Sigmoid colon (tissue), 7 donors: ENCODE results near the gene TENM3. TPM values are rescaled to one million over a fixed set of nuclear protein-coding genes. Genes with fewer than 3 reads are reported as not detected.

Source experiments
- DNase-seq: peaks from one replicate; pipeline ENCODE4 v3.0.0-alpha.2; 2019
- H3K27ac ChIP-seq, 4 donors: fragments of 200-600 bp; sonication (generic); one replicate each; pipeline ENCODE4 v1.5.1; 2016 to 2019; ENCODE audit warnings: mild to moderate bottlenecking in 1 of 4
- H3K27me3 ChIP-seq, 3 donors: fragments of 200-600 bp; sonication (generic); one replicate each; pipeline ENCODE4 v1.5.1; 2019; ENCODE audit warnings: mild to moderate bottlenecking in 1 of 3
- H3K36me3 ChIP-seq, 4 donors: fragments of 200-600 bp; sonication (generic); one replicate each; pipeline ENCODE4 v1.5.1; 2016 to 2019
- H3K4me1 ChIP-seq, 4 donors: fragments of 200-600 bp; sonication (generic); one replicate each; pipeline ENCODE4 v1.5.1; 2017 to 2019
- H3K4me3 ChIP-seq, 4 donors: fragments of 200-600 bp; sonication (generic); one replicate each; pipeline ENCODE4 v1.5.1; 2017 to 2019; ENCODE audit warnings: mild to moderate bottlenecking in 2 of 4, moderate library complexity in 1 of 4
- H3K9me3 ChIP-seq, 4 donors: fragments of 200-600 bp in 3 of 4; sonication (generic) in 3 of 4; one replicate each; pipeline versions ENCODE4 v1.5.1 to v1.6.1; 2013 to 2019
- CTCF ChIP-seq, 4 experiments: fragments of 450-650 bp in 3 of 4; fragments of 200-600 bp in 1 of 4; IDR thresholded peaks; one replicate each; pipeline ENCODE4 v1.5.1; 2016 to 2019; ENCODE audit warnings: antibody characterized with exemption in 4 of 4, mild to moderate bottlenecking in 3 of 4, moderate library complexity in 2 of 4
- EP300 ChIP-seq, 4 donors: sonication (generic); formaldehyde crosslinking; IDR thresholded peaks; one replicate each; pipeline ENCODE4 v1.6.1; 2017; ENCODE audit warnings: antibody characterized with exemption in 4 of 4
- POLR2A ChIP-seq, 2 donors: fragments of 450-650 bp; IDR thresholded peaks; one replicate each; pipeline ENCODE4 v1.6.1; 2016; ENCODE audit warnings: antibody characterized with exemption in 2 of 2, mild to moderate bottlenecking in 2 of 2, moderate library complexity in 2 of 2
- POLR2AphosphoS5 ChIP-seq, 4 donors: sonication (generic); formaldehyde crosslinking; IDR thresholded peaks; one replicate each; pipeline ENCODE4 v1.6.1; 2017; ENCODE audit warnings: antibody characterized with exemption in 4 of 4
- WGBS, 2 donors: extraction: QIAGEN DNeasy Blood & Tissue Kit; methylation state at CpG; one replicate each; pipeline ENCODE4 v1.1.7; 2013; 5-methylcytosine and 5-hydroxymethylcytosine counted together
- intact Hi-C: fragments of 100-400 bp; cut with DNase I; formaldehyde crosslinking; loops from one replicate; pipeline ENCODE4 v1.15.1; 2023
- polyA plus RNA-seq, 3 donors: library from polyadenylated mRNA; stranded (reverse); fragments of 200-250 nt; gene quantifications; one replicate each; pipeline ENCODE4 v1.2.3, GENCODE V29; 2013
- total RNA-seq, 4 donors: library from RNA; depleted of rRNA; stranded (reverse); fragments of >200 nt; gene quantifications; one replicate each; pipeline ENCODE4 v1.1.0, GENCODE V29; 2016
- donor health status: healthy with polysubstance abuse.
- donor health status: Bipolar disorder and iron deficiency.
- donor health status: healthy.

Gene TENM3
- total and polyA plus RNA-seq, 7 donors: 0.60 to 82.3 (median 37.8) TPM; not detected in 1

GRCh38 chr4:182839256-182839655 lies 596.1 kb downstream of the TENM3 start:
- 94 to 95% methylated on average over 9 of the region's 9 CpGs for WGBS, 2 donors
- H3K36me3 ChIP-seq: no peaks in the 10 kb centered on the region
- intact Hi-C loops: no loop called here
- no peaks in the 10 kb centered on the region for H3K9me3 ChIP-seq
- H3K27ac ChIP-seq: no peak overlapping the region
- peaks cover 0 to 18% (median 0%) of the 10 kb centered on the region in 3 donors for H3K27me3 ChIP-seq
- peak; percentile 49 for DNase-seq
- TF ChIP-seq POLR2A (IDR thresholded peaks at IDR 0.05): no peak
- no peak for TF ChIP-seq POLR2AphosphoS5 (IDR thresholded peaks at IDR 0.05)
- no peak for TF ChIP-seq CTCF (IDR thresholded peaks at IDR 0.05)
- TF ChIP-seq EP300 (IDR thresholded peaks at IDR 0.05): no peak
- H3K4me3 ChIP-seq: no peak overlapping the region
- H3K4me1 ChIP-seq: no peaks in the 10 kb centered on the region

GRCh38 chr4:182840108-182840507 lies 596.9 kb downstream of the TENM3 start:
- Histone ChIP-seq H3K4me3 (no peak overlapping the region), H3K36me3 (no peaks in the 10 kb centered on the region), H3K27ac (no peak overlapping the region), H3K4me1 (no peaks in the 10 kb centered on the region), H3K27me3 (peaks cover 0 to 18% (median 0%) of the 10 kb centered on the region in 3 donors), H3K9me3 (no peaks in the 10 kb centered on the region)
- 88 to 91% methylated on average over 10 of the region's 10 CpGs for WGBS, 2 donors
- intact Hi-C loops: no loop called here
- TF ChIP-seq POLR2A (IDR thresholded peaks at IDR 0.05) (no peak), EP300 (IDR thresholded peaks at IDR 0.05) (no peak), CTCF (IDR thresholded peaks at IDR 0.05) (no peak), POLR2AphosphoS5 (IDR thresholded peaks at IDR 0.05) (no peak)
- peak; percentile 29 for DNase-seq

GRCh38 chr4:182842104-182842600 lies 599.0 kb downstream of the TENM3 start:
- DNase-seq: no peak
- WGBS, 2 donors: 76 to 88% methylated on average over 11 of the region's 11 CpGs
- no peak overlapping the region for H3K4me3 ChIP-seq
- intact Hi-C loops: no loop called here
- H3K9me3 ChIP-seq: no peaks in the 10 kb centered on the region
- TF ChIP-seq POLR2A (IDR thresholded peaks at IDR 0.05) (no peak), CTCF (IDR thresholded peaks at IDR 0.05) (no peak), POLR2AphosphoS5 (IDR thresholded peaks at IDR 0.05) (no peak), EP300 (IDR thresholded peaks at IDR 0.05) (no peak)
- H3K36me3 ChIP-seq: no peaks in the 10 kb centered on the region
- H3K27me3 ChIP-seq: peaks cover 0 to under 1% (median 0%) of the 10 kb centered on the region in 3 donors
- no peaks in the 10 kb centered on the region for H3K4me1 ChIP-seq
- H3K27ac ChIP-seq: no peak overlapping the region

GRCh38 chr4:182842759-182843390 lies 599.7 kb downstream of the TENM3 start:
- Histone ChIP-seq H3K27me3 (no peaks in the 10 kb centered on the region), H3K4me3 (no peak overlapping the region), H3K36me3 (no peaks in the 10 kb centered on the region), H3K4me1 (no peaks in the 10 kb centered on the region), H3K9me3 (no peaks in the 10 kb centered on the region), H3K27ac (no peak overlapping the region)
- TF ChIP-seq POLR2A (IDR thresholded peaks at IDR 0.05) (no peak), EP300 (IDR thresholded peaks at IDR 0.05) (no peak), POLR2AphosphoS5 (IDR thresholded peaks at IDR 0.05) (no peak), CTCF (IDR thresholded peaks at IDR 0.05) (no peak)
- intact Hi-C loops: no loop called here
- WGBS, 2 donors: 72 to 73% methylated on average over 17 of the region's 17 CpGs
- no peak for DNase-seq
